ENCODE results near the gene SLC22A31. TPM values are rescaled to one million over a fixed set of nuclear protein-coding genes. Genes with fewer than 3 reads are reported as not detected.

SLC22A31 gene
- total RNA-seq, 4 donors from 2014 or later = 0.54 TPM; not detected in 3

DNA sequence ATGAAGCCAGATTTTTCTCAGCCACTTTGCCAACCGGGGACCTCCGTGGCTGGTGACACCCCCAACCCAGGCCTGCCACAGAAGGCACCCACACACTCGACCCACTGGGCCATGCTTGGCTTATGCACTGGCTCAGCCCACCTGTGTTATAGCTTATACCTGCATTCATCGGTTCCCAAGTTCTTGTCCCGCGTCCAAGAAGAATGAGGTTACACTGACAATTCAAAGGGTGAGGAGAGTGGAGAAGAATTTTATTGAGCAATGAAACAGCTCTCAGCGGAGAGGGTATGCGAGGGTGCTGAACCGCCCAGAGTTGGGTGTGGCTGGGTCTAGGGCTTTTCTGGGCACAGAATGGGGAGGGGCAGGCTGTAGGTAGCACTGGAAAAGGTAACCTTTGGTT, 51.0 kb downstream of the SLC22A31 start:
- TF ChIP-seq POLR2A (IDR thresholded peaks at IDR 0.05) = no peak
- TF ChIP-seq CTCF (IDR thresholded peaks at IDR 0.05) = no peak
- peaks cover 0 to under 1% of the 10 kb centered on the region in 2 donors for H3K4me1 ChIP-seq
- H3K36me3 ChIP-seq = peaks cover 18 to 45% of the 10 kb centered on the region in 2 donors
- no peak for DNase-seq
- intact Hi-C loops (cut with DNase I) = no loop called here
- 95 to 97% methylated on average over 9 of the region's 9 CpGs for WGBS, 2 donors
- H3K9me3 ChIP-seq = no peaks in the 10 kb centered on the region
- H3K27ac ChIP-seq = no peak overlapping the region
- H3K27me3 ChIP-seq = no peaks in the 10 kb centered on the region
- H3K4me3 ChIP-seq (replicated peaks in 1 of 3) = no peak overlapping the region

DNA sequence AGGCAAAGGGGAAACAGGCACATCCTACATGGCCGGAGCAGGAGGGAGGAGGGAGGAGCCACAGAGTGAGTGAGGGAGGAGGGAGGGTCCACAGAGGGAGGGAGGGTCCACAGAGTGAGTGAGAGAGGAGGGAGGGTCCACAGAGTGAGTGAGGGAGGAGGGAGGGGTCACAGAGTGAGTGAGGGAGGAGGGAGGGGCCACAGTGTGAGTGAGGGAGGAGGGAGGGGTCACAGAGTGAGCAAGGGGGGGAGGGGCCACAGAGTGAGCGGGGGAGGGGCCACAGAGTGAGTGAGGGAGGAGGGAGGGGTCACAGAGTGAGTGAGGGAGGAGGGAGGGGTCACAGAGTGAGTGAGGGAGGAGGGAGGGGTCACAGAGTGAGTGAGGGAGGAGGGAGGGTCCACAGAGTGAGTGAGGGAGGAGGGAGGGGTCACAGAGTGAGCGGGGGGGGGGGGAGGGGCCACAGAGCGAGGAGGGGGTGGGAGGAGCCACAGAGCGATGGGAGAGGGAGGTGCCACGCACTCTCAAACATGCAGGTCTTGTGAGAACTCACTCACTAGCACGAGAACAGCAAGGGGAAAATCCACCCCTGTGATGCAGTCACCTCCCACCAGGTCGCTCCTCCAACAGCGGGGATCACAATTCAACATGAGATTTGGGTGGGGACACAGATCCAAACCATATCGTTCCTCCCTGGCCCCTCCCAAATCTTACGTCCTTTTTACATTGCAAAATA, 53.1 kb downstream of the SLC22A31 start:
- intact Hi-C loops (cut with DNase I) = no loop called here
- peaks cover 18 to 45% of the 10 kb centered on the region in 2 donors for H3K36me3 ChIP-seq
- no peaks in the 10 kb centered on the region for H3K27me3 ChIP-seq
- H3K9me3 ChIP-seq = no peaks in the 10 kb centered on the region
- no peaks in the 10 kb centered on the region for H3K4me1 ChIP-seq
- H3K4me3 ChIP-seq (replicated peaks in 1 of 3) = no peak overlapping the region
- WGBS, 2 donors = 88 to 94% methylated on average over 10 of the region's 11 CpGs
- TF ChIP-seq CTCF (IDR thresholded peaks at IDR 0.05) = no peak
- no peak overlapping the region for H3K27ac ChIP-seq
- no peak for DNase-seq

- 97 to 98% methylated on average over 18 to 21 of the region's 21 CpGs for WGBS, 2 donors
- H3K9me3 ChIP-seq = no peaks in the 10 kb centered on the region
- H3K27me3 ChIP-seq = no peaks in the 10 kb centered on the region
- H3K4me3 ChIP-seq (replicated peaks in 1 of 3) = no peak overlapping the region
- no peak for TF ChIP-seq CTCF (IDR thresholded peaks at IDR 0.05)
- TF ChIP-seq POLR2A (IDR thresholded peaks at IDR 0.05) = no peak
- H3K36me3 ChIP-seq = peaks cover 24 to 38% of the 10 kb centered on the region in 2 donors
- intact Hi-C loops (cut with DNase I) = no loop called here
- H3K4me1 ChIP-seq = no peaks in the 10 kb centered on the region
- no peak for DNase-seq
- no peak overlapping the region for H3K27ac ChIP-seq
Observed at GRCh38 chr16:89146211-89147005, 53.9 kb downstream of the SLC22A31 start.

Other genes with a start within 250 kb of the SLC22A31 start
- gene CBFA2T3, start 223.3 kb downstream of the SLC22A31 start, total RNA-seq = 1 to 10 TPM; 1.3 to 3.8 (median 2.6) TPM
- gene ACSF3, start 106.7 kb downstream of the SLC22A31 start, total RNA-seq = 10 to 100 TPM; 30.1 to 51.2 (median 33.4) TPM
- gene CDH15, start 28.8 kb downstream of the SLC22A31 start, total RNA-seq = not detected
- 10 to 100 TPM; 17.5 to 36.4 (median 30.9) TPM for gene ZNF778, start 17.2 kb upstream of the SLC22A31 start, total RNA-seq

Data from thyroid gland (tissue), 4 donors.